Fibroblast of lung (primary cell): ENCODE measurements around the gene TGFB3.

ENCODE experiments used
- CTCF ChIP-seq, 2 donors: IDR thresholded peaks in 1 of 2; conservative IDR thresholded peaks in 1 of 2; 1 replicate in 1 of 2; 2 replicates in 1 of 2; pipeline ENCODE4 v1.5.1; 2011 to 2012; ENCODE audit warnings: low read length in 2 of 2, control low read depth in 1 of 2, inconsistent platforms in 1 of 2, low read depth in 1 of 2, mild to moderate bottlenecking in 1 of 2
- EZH2 ChIP-seq: IDR thresholded peaks from 2 replicates; pipeline ENCODE4 v1.5.1; 2012; ENCODE audit warnings: low read length, control low read depth, mild to moderate bottlenecking; ENCODE audit errors: missing control alignments

- TF ChIP-seq CTCF (conservative IDR thresholded peaks at IDR 0.05 in 1 of 2, IDR thresholded peaks at IDR 0.05 in 1 of 2; ENCODE audit: low read depth in 1 of 2, low read length in 2 of 2) (no peak), EZH2 (no peak)
These were observed 42.0 kb upstream of the TGFB3 start for GRCh38 chr14:76023757-76024156.
